ENCODE results near the gene GPC1. TPM values are rescaled to one million over a fixed set of nuclear protein-coding genes. Genes with fewer than 3 reads are reported as not detected.

The GPC1 gene
- total and polyA plus RNA-seq, 10 of the 15 experiments (the other 5 are each of a cell fraction or from before 2014, with no cell fraction given) = 0.06 to 0.77 (median 0.23) TPM; not detected in 3

DNA sequence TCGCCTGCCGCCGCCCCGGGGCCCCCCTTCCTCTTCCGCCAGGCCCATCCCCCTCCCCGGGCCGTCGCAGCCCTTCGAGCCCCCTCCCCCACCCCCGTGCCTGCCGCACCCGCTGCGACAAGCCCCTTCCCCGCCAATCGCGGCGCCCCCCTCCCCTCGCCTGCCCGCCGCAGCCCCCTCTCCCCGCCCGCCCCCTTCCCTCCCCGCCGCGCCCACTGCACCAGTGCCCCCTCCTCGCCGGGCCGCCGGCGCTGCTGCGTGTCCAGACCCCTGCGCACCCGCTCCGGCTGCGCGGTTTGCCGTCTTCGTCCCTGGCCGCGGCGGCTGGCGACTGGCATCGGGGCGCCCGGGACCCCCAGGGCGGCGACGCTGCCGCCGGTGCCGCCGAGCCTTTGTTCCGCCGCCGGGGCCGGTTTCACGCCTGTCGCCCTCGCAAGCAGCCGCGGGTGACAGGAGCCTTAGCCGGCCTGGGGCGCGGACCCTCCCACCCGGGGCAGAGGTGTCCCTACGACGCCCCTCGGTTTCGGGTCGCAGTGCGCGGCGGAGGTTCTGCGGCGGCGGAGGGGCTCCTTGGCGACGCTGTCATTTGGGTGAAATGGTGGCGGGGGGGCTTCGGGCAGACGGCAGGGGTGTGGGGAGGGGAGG lies 18.1 kb downstream of the GPC1 start:
- H4K20me1 ChIP-seq (ENCODE audit: control insufficient read depth, insufficient read depth) = no peaks in the 10 kb centered on the region
- no peaks in the 10 kb centered on the region for H3K36me3 ChIP-seq (ENCODE audit: control insufficient read depth in 2 of 2, insufficient read depth in 2 of 2, low read length in 1 of 2)
- ChIA-PET POLR2A (no interaction called here), CTCF (no interaction called here), SMC1A (ENCODE audit: uncharacterized antibody, unreplicated experiment) (no interaction called here), RAD21 (ENCODE audit: unreplicated experiment) (no interaction called here)
- H2AFZ ChIP-seq (ENCODE audit: control insufficient read depth, low read depth, low read length) = no peak overlapping the region
- no peak for DNase-seq (ENCODE audit: low read depth, low spot score)
- no peaks in the 10 kb centered on the region for H3K4me1 ChIP-seq (ENCODE audit: control insufficient read depth, insufficient read depth, low read length)
- no peak overlapping the region for H3K4me2 ChIP-seq (ENCODE audit: control insufficient read depth, insufficient read depth)
- in situ Hi-C loops (cut with MboI) (no loop called here), intact Hi-C loops (cut with micrococcal nuclease; ENCODE audit: unreplicated experiment) (no loop called here)
- ATAC-seq = no peak
- WGBS (ENCODE audit: insufficient coverage, insufficient replicate concordance, low lambda C conversion rate, missing lambda C conversion rate) = no CpG with 5 or more reads among the region's 81 CpGs
- TF ChIP-seq NBN (IDR thresholded peaks at IDR 0.05) = no peak
- no peak for TF ChIP-seq RB1 (IDR thresholded peaks at IDR 0.05; ENCODE audit: borderline replicate concordance)
- no peak for TF ChIP-seq RUNX3 (IDR thresholded peaks at IDR 0.05; ENCODE audit: low read length)
- no peak for TF ChIP-seq IKZF1 (conservative IDR thresholded peaks at IDR 0.05)
- TF ChIP-seq RAD51 (IDR thresholded peaks at IDR 0.05) = no peak
- TF ChIP-seq TCF7 (IDR thresholded peaks at IDR 0.05; ENCODE audit: borderline replicate concordance) = no peak
- no peak for TF ChIP-seq BHLHE40 (IDR thresholded peaks at IDR 0.05; ENCODE audit: borderline replicate concordance in 1 of 2, low read depth in 2 of 2, low read length in 1 of 2)
- no peak for TF ChIP-seq IKZF2 (IDR thresholded peaks at IDR 0.05)
- TF ChIP-seq FOS (IDR thresholded peaks at IDR 0.05; ENCODE audit: borderline replicate concordance, extremely low read depth, insufficient read length) = no peak
- no peak for TF ChIP-seq PAX5 (IDR thresholded peaks at IDR 0.05; ENCODE audit: borderline replicate concordance, low read depth, low read length)
- no peak for TF ChIP-seq CBFB (IDR thresholded peaks at IDR 0.05; ENCODE audit: low read depth)
- TF ChIP-seq, protein P1, sequence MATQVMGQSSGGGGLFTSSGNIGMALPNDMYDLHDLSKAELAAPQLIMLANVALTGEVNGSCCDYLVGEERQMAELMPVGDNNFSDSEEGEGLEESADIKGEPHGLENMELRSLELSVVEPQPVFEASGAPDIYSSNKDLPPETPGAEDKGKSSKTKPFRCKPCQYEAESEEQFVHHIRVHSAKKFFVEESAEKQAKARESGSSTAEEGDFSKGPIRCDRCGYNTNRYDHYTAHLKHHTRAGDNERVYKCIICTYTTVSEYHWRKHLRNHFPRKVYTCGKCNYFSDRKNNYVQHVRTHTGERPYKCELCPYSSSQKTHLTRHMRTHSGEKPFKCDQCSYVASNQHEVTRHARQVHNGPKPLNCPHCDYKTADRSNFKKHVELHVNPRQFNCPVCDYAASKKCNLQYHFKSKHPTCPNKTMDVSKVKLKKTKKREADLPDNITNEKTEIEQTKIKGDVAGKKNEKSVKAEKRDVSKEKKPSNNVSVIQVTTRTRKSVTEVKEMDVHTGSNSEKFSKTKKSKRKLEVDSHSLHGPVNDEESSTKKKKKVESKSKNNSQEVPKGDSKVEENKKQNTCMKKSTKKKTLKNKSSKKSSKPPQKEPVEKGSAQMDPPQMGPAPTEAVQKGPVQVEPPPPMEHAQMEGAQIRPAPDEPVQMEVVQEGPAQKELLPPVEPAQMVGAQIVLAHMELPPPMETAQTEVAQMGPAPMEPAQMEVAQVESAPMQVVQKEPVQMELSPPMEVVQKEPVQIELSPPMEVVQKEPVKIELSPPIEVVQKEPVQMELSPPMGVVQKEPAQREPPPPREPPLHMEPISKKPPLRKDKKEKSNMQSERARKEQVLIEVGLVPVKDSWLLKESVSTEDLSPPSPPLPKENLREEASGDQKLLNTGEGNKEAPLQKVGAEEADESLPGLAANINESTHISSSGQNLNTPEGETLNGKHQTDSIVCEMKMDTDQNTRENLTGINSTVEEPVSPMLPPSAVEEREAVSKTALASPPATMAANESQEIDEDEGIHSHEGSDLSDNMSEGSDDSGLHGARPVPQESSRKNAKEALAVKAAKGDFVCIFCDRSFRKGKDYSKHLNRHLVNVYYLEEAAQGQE (IDR thresholded peaks at IDR 0.05; ENCODE audit: low read depth, low read length) = no peak
- TF ChIP-seq CREB1 (IDR thresholded peaks at IDR 0.05; ENCODE audit: low read depth) = no peak
- no peak for TF ChIP-seq SMARCA5 (IDR thresholded peaks at IDR 0.05)
- H3K27me3 ChIP-seq (replicated peaks in 1 of 2; ENCODE audit: control insufficient read depth in 2 of 2, insufficient read depth in 2 of 2, low read length in 1 of 2) = peaks cover 11 to 12% of the 10 kb centered on the region in 2 experiments
- H3K9ac ChIP-seq (ENCODE audit: control insufficient read depth, insufficient read depth, low read length) = no peak overlapping the region
- no peak overlapping the region for H3K27ac ChIP-seq (ENCODE audit: control insufficient read depth, insufficient read depth)
- no peak for FAIRE-seq
- no TSS peak for BruUV-seq (replicated peaks)
- H3K4me3 ChIP-seq = no peak overlapping the region
- H3K9me3 ChIP-seq (replicated peaks; ENCODE audit: control insufficient read depth, insufficient read depth, low read length) = no peaks in the 10 kb centered on the region
- H3K79me2 ChIP-seq (ENCODE audit: control insufficient read depth, insufficient read depth, low read length) = no peaks in the 10 kb centered on the region
